Right lobe of liver (tissue), 6 donors: ENCODE results near the gene PTF1A. TPM values are rescaled to one million over a fixed set of nuclear protein-coding genes. Genes with fewer than 3 reads are reported as not detected.

ENCODE experiments used
- ATAC-seq, 4 donors: fragments of 200-7000 bp; cut with Tn5 transposase; one replicate each; pipeline ENCODE4 v1.9.1; 2020; ENCODE audit warnings: mild to moderate bottlenecking in 4 of 4, moderate library complexity in 4 of 4
- DNase-seq, 3 donors: peaks; one replicate each; pipeline ENCODE4 v3.0.0-alpha.2; 2020
- H3K27ac ChIP-seq, 3 donors: fragments of 200-600 bp; one replicate each; pipeline ENCODE4 v1.8.0; 2022
- H3K27me3 ChIP-seq, 2 donors: fragments of 200-600 bp; one replicate each; pipeline ENCODE4 v1.8.0; 2022
- H3K36me3 ChIP-seq, 4 donors: fragments of 200-600 bp; sonication (generic) in 1 of 4; one replicate each; pipeline versions ENCODE4 v1.5.1 to v1.8.0; 2017 to 2022; ENCODE audit warnings: control low read depth in 1 of 4
- H3K4me1 ChIP-seq, 4 donors: fragments of 200-600 bp; sonication (generic) in 1 of 4; one replicate each; pipeline versions ENCODE4 v1.5.1 to v1.8.0; 2017 to 2022; ENCODE audit warnings: control low read depth in 1 of 4
- H3K4me3 ChIP-seq, 3 donors: fragments of 200-600 bp; one replicate each; pipeline ENCODE4 v1.8.0; 2022
- H3K9me3 ChIP-seq, 4 donors: fragments of 200-600 bp; sonication (generic) in 1 of 4; one replicate each; pipeline versions ENCODE4 v1.5.1 to v1.8.0; 2017 to 2022; ENCODE audit warnings: control low read depth in 1 of 4
- CTCF ChIP-seq, 4 donors: fragments of 200-600 bp in 3 of 4; fragments of 450-650 bp in 1 of 4; IDR thresholded peaks; one replicate each; pipeline versions ENCODE4 v1.5.1 to v1.8.0; 2016 to 2022; ENCODE audit warnings: antibody characterized with exemption in 4 of 4, mild to moderate bottlenecking in 2 of 4
- POLR2A ChIP-seq: fragments of 450-650 bp; IDR thresholded peaks from one replicate; pipeline ENCODE4 v1.6.1; 2017; ENCODE audit warnings: antibody characterized with exemption, mild to moderate bottlenecking
- WGBS: methylation state at CpG from one replicate; pipeline ENCODE4 v1.1.6; 2018; ENCODE audit warnings: low coverage, low lambda C conversion rate; ENCODE audit not compliant: insufficient coverage; ENCODE audit errors: missing lambda C conversion rate; 5-methylcytosine and 5-hydroxymethylcytosine counted together
- intact Hi-C, 2 donors: fragments of 100-400 bp; cut with DNase I; formaldehyde crosslinking; loops; one replicate each; pipeline versions ENCODE4 v1.11.2 to v1.14.1; 2022
- total RNA-seq, 6 experiments: library from RNA; depleted of rRNA in 2 of 6; stranded (reverse); fragments of >200 nt in 2 of 6; fragmentation: NEBNext Ultra II Directional in 3 of 6; extraction: Animal tissue kit (Norgen Biotek cat#: 25700) in 3 of 6; gene quantifications; one replicate each; pipeline versions ENCODE4 v1.1.0 to v1.2.4, GENCODE V29; 2016 to 2023
- donor health status: DM: no; HTN: yes; CAD: no.
- donor health status: DM: no; HTN: no; CAD: no.
- donor health status: DM: no; HTN: no; CAD: no.
- donor health status: DM: no; HTN: yes; CAD: no.
- donor health status: DM: no; HTN: yes; CAD: no.

Gene PTF1A
- total RNA-seq, 6 experiments from 2014 or later = not detected

GRCh38 chr10:23200586-23200985 is 8.5 kb downstream of the PTF1A start:
- H3K4me3 ChIP-seq = no peak overlapping the region
- ATAC-seq (no peak), DNase-seq (no peak)
- WGBS = 5% methylated on average over 12 of the region's 12 CpGs
- H3K36me3 ChIP-seq = no peaks in the 10 kb centered on the region
- no peaks in the 10 kb centered on the region for H3K9me3 ChIP-seq
- intact Hi-C loops = no loop called here
- no peak overlapping the region for H3K27ac ChIP-seq
- no peaks in the 10 kb centered on the region for H3K4me1 ChIP-seq
- no peak for TF ChIP-seq CTCF (IDR thresholded peaks at IDR 0.05)
- no peak for TF ChIP-seq POLR2A
- H3K27me3 ChIP-seq = peaks cover 8 to 23% of the 10 kb centered on the region in 2 donors

DNA sequence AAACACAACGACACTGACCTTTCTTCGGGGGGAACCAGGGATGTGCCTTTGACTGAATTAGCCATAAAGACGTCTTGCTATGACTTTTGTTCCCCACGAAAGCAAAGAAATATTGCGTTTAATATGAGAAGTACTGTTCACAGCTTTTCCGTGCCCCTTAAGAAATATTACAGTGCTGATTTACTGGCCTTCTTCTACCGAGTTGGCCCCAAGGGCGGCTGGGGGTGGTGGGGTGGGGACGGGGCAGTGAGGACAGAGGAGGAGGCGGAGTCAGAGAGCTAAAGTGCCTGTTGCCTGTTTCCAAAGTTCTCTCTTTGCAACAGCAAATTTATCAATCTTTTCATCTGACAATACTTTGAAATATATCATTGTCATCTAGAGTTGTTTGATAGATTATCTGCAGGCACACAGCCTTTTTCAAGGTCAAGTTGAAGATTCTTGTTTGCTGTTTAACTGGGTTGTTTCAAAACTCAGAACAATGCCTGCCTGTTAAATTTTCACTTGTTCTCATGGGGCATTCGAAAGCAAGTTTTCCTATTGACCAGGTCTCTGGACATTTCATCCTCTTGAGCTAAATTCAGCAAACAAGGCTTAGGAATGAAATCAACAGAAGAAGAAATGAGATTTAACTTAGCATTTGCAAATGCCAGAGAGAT is 9.0 kb downstream of the PTF1A start:
- TF ChIP-seq CTCF (IDR thresholded peaks at IDR 0.05) (no peak), POLR2A (no peak)
- no peaks in the 10 kb centered on the region for H3K9me3 ChIP-seq
- intact Hi-C loops = no loop called here
- no peaks in the 10 kb centered on the region for H3K36me3 ChIP-seq
- no peak overlapping the region for H3K4me3 ChIP-seq
- 6% methylated on average over 11 of the region's 11 CpGs for WGBS
- peaks cover 8 to 18% of the 10 kb centered on the region in 2 donors for H3K27me3 ChIP-seq
- DNase-seq = no peak
- ATAC-seq = no peak
- H3K27ac ChIP-seq = no peak overlapping the region
- H3K4me1 ChIP-seq = no peaks in the 10 kb centered on the region

DNA sequence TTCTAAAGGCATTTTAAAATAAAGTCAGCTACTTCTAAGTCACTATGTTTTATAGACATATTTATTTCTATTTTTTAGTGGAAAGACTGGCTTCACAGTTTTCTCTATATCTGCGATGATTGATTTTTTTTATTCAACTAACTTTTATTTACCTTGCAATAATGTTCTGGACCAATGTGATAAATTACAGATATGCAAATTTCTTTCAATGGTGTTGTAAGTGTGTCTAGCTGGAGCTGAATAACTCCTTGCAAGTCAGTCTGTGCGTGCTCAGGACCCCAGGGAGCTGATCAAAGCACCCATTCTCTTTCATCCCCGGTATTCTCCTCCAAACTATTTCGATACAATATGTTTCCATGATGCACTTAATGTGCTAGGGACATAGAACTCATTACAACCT is 9.7 kb downstream of the PTF1A start:
- no peaks in the 10 kb centered on the region for H3K4me1 ChIP-seq
- no peaks in the 10 kb centered on the region for H3K9me3 ChIP-seq
- no peak overlapping the region for H3K4me3 ChIP-seq
- H3K27ac ChIP-seq = no peak overlapping the region
- DNase-seq (no peak), ATAC-seq (no peak)
- TF ChIP-seq CTCF (IDR thresholded peaks at IDR 0.05) (no peak), POLR2A (no peak)
- H3K27me3 ChIP-seq = peaks cover 8 to 18% of the 10 kb centered on the region in 2 donors
- WGBS = 3% methylated on average over 4 of the region's 4 CpGs
- intact Hi-C loops = no loop called here
- H3K36me3 ChIP-seq = no peaks in the 10 kb centered on the region

- Histone ChIP-seq H3K9me3 (no peaks in the 10 kb centered on the region), H3K36me3 (no peaks in the 10 kb centered on the region), H3K4me1 (no peaks in the 10 kb centered on the region), H3K27ac (no peak overlapping the region), H3K4me3 (no peak overlapping the region), H3K27me3 (peaks cover 8 to 18% of the 10 kb centered on the region in 2 donors)
- DNase-seq (no peak), ATAC-seq (no peak)
- TF ChIP-seq POLR2A (no peak), CTCF (IDR thresholded peaks at IDR 0.05) (no peak)
- 2% methylated on average over 3 of the region's 3 CpGs for WGBS
- intact Hi-C loops = no loop called here
These were observed 10.7 kb downstream of the PTF1A start for GRCh38 chr10:23202779-23203178.
